GF-D8 (cell line): ENCODE data around the gene GTF2A2.
"Not testable (repeated sequence)": the region's sequence is repeated elsewhere in the genome, so short reads cannot be mapped to it uniquely, and the experiment has no call there.

Experiments used
- DNase-seq: peaks from one replicate; lab custom pipeline; 2025; lab: John Stamatoyannopoulos, UW

Gene GTF2A2

GRCh38 chr15:59656897-59657634 is at the start of gene GTF2A2:
GTF2A2 (minus strand) TSS chr15:59657515; CDS start chr15:59652277, 5,238 bp downstream.
- peak; percentile 64 for DNase-seq

GRCh38 chr15:59703979-59704796 is 46.9 kb upstream of the GTF2A2 start:
- no peak for DNase-seq

GRCh38 chr15:59702351-59702750 is 45.0 kb upstream of the GTF2A2 start:
- no peak for DNase-seq

- no peak for DNase-seq
Observed at GRCh38 chr15:59701880-59702279, 44.6 kb upstream of the GTF2A2 start.

GRCh38 chr15:59699810-59700431 is 42.6 kb upstream of the GTF2A2 start:
- DNase-seq: no peak

- not testable (repeated sequence) for DNase-seq
Observed at GRCh38 chr15:59698065-59698464, 40.8 kb upstream of the GTF2A2 start.

GRCh38 chr15:59696332-59696731 is 39.0 kb upstream of the GTF2A2 start:
- no peak for DNase-seq

GRCh38 chr15:59694779-59695178 is 37.5 kb upstream of the GTF2A2 start:
- DNase-seq: no peak

GRCh38 chr15:59691194-59691805 is 34.0 kb upstream of the GTF2A2 start:
- DNase-seq: no peak

- DNase-seq: peak; percentile 25
Observed at GRCh38 chr15:59689626-59690236, 32.4 kb upstream of the GTF2A2 start.

- peak; percentile 77 for DNase-seq
Observed at GRCh38 chr15:59688782-59689625, 31.7 kb upstream of the GTF2A2 start, which contains the start of gene BNIP2. BNIP2 (minus strand) TSS chr15:59689320; CDS start chr15:59682457, 6,863 bp downstream.

GRCh38 chr15:59688423-59688781 is 31.1 kb upstream of the GTF2A2 start:
- DNase-seq: peak; percentile 23

GRCh38 chr15:59687836-59688235 is 30.5 kb upstream of the GTF2A2 start:
- peak; percentile 49 for DNase-seq

- no peak for DNase-seq
Observed at GRCh38 chr15:59686389-59686788, 29.1 kb upstream of the GTF2A2 start.

GRCh38 chr15:59685737-59686297 is 28.5 kb upstream of the GTF2A2 start:
- DNase-seq: peak; percentile 0

GRCh38 chr15:59680870-59681269 is 23.6 kb upstream of the GTF2A2 start:
- no peak for DNase-seq

- DNase-seq: no peak
Observed at GRCh38 chr15:59680346-59680745, 23.0 kb upstream of the GTF2A2 start.

- DNase-seq: no peak
Observed at GRCh38 chr15:59678620-59679019, 21.3 kb upstream of the GTF2A2 start.

GRCh38 chr15:59678172-59678571 is 20.9 kb upstream of the GTF2A2 start:
- DNase-seq: no peak

- DNase-seq: no peak
Observed at GRCh38 chr15:59676565-59676964, 19.2 kb upstream of the GTF2A2 start.
